Measurements from ENCODE around the gene ADAM10.

ADAM10 gene

DNA sequence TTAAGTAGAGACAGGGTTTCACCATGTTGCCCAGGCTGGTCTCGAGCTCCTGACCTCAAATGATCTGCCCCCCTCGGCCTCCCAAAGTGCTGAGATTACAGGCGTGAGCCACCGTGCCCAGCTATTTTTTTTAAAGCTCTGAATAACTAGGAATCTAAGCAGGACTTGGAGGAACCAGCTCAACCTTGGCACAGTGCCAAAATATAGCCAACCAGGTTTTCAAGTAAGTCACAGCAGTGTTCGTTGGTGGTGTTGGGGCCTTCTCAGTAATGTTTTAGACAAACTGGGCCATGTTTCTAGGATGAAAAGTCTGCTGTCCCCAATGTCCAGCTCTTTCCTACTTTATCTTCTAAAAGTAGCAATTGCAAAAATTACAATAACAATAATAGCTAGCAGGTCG lies 6.4 kb upstream of the ADAM10 start:
- DNase-seq (ENCODE audit: low read depth): no peak

DNA sequence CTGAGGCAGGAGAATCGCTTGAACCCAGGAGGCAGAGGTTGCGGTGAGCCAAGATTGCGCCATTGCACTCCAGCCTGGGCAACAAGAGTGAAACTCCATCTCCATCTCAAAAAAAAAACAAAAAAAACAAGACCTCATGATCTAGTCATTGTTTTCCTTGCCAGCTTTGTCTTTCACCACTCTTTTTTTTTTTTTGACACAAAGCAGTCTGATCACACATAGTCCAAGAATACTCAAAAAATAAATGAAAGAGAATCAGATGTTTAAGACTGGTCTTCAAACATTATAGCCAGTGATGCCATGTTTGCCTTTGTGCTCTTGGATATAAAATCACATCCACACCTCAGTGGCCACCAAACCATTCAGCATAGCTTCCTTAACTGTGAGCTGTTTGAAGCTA lies 5.8 kb upstream of the ADAM10 start:
- no peak for DNase-seq (ENCODE audit: low read depth)

DNA sequence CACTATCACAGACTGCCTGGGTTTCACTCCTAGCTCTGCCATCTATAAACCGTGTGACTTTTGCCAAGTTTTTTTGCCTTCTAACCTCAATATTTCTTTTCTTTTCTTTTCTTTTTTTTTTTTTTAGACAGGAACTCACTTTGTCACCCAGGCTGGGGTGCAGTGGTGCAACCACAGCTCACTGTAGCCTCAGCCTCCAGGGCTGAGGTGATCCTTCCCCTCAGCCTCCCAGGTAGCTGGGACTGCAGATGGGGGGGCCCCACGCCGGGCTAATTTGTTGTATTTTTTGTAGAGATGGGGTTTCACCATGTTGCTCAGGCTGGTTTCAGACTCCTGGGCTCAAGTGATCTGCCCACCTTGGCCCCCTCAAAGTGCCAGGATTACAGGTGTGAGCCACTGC lies 3.2 kb upstream of the ADAM10 start:
- no peak for DNase-seq (ENCODE audit: low read depth)

DNA sequence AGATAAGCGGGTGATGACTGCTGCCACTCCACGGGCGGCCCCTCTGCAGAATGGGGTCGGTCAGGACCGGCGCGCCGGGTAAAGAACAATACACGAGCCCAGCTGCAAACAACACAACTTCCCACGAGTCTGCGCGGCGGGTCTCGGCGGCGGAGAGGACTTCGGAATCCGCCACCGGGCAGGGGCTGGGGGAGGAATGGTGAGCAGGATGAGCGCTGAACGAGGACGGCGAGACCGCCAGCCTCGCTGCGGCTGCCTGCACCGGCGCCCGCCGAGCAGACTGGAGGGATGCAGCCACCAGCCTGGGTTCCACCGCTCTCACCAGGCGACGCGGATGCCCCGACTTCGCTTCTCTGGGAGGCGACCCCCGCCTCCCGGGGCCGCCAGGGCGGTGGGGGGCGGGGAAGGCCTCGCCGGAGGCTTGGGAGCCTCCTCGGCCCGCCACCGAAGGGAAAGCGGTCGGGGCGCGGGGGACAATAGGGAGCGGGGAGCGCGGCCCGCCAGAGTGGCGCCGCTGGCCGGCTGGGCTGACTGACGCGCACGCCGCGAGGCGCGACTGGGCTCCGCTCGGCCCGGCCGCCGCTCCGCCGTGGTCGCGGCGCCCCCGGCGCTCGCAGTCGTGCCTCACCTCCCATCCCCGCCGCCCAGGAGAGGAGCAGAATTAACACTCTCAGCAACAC lies 515 bp downstream of the ADAM10 start:
- no peak for DNase-seq (ENCODE audit: low read depth)

DNA sequence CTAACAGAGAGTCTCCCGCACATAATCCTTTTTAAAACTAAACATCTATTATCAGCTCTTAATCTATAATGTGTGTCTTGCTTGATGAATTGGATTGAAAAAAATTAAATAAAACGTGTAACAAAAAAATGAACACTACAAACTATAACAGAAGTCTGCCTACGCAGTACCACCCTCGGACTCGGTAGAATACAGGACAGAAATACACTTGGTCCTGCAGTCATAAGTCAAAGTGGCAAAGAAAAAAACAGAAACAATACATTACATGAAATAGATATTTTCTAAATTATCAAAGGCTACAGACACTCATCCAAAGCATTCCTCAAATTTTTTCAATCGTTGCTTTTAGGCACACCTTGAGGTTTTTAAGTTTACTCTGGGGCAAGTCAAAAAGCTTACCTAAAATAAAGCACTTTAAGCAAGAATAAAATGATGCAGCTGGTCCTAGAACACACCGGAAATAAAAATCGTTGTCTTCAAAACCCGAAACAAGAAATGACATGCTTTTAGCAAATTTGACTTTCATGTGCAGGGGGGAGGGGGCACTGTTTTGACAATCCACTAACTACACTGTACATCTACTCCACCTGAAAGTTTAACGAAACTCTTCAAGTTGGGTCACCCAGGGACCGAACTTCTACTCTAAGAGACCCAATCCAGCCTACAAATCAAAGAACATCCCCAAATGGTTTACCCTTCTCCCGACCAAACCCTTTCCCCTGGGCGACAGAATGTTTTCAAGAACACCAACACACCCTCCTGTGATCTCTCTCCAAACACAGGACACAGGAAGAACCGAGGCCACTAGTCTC lies 1.3 kb downstream of the ADAM10 start:
- no peak for DNase-seq (ENCODE audit: low read depth)

DNA sequence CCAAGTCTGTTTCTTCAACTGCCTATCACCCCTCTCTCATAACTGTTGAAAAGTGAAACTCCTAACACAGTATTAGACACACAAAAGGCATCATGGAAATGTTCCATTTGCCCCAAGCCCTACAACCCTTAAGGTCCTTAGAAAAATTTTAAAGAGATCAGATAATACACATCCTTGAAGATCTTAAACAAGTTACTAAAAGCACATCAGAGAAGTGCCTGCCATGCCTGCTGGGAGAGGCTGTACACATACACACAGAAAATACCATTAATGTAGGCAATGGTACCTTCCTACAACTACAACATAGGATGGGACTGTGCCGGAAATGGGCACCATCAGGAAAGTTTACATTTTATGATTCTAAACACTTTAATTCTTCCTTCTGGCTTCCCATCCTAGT lies 3.3 kb downstream of the ADAM10 start:
- no peak for DNase-seq (ENCODE audit: low read depth)

DNA sequence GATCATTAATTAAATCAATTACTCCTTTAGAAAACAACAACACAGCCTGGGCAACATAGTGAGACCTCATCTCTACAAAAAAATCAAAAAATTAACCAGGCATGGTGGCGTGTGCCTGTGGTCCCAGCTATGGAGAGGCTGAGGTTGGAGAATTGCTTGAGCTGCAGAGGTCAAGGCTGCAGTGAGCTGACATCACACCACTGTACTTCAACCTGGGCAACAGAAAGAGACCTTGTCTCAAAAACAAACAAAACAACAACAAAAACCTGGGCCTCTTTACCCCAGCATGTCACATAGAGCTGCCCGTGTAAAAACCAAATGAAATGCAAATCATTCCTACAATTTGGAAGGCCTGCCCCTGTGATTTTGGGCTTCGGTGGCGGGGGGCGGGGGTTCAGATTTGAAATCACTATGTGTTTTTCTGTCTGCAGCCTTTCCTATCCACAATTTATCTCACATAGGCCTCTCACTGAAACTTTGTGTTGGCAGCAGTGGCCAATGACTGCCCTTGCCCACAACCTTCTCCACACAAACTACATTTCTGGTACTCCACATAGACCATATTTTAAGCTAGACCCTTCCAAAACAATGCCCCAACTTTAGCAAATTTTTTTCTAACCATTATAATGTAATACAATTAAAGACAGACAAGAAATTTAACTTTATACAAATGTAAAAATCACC lies 6.5 kb downstream of the ADAM10 start:
- DNase-seq (ENCODE audit: low read depth): no peak

DNA sequence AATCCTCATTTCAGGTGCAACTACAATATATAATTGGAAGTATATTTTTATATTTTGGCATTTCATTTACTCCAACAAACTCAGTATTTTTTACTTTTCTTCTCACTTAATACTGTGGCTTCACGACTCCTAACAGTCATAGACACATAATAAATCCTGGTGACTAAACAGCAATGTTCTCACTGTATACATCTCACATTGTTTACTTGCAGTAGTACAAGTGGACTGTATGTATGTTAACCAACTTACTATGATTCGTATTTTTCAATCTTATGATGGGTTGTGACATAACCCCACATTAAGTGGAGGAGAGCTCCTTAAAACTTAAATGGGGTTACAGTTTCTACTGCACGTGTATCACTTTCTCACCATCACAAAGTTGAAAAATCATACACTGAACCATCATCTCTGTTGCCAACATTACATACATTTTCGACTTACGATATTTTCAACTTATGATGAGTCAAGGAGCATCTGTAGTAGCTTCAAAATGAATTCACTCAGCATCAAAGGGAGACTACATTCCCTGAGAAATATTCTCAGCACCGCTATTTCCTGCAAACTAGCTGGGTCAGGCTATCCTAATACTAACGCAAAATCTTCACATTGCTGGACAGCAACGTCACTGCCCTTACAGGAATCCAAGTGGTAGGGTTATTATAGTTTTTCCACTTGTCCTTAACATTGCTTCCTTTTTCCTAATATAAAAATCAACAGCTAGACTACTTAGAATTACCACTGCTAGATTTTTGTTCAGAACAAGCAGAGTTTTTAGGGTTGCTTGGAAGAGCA lies 7.3 kb downstream of the ADAM10 start:
- DNase-seq (ENCODE audit: low read depth): no peak

DNA sequence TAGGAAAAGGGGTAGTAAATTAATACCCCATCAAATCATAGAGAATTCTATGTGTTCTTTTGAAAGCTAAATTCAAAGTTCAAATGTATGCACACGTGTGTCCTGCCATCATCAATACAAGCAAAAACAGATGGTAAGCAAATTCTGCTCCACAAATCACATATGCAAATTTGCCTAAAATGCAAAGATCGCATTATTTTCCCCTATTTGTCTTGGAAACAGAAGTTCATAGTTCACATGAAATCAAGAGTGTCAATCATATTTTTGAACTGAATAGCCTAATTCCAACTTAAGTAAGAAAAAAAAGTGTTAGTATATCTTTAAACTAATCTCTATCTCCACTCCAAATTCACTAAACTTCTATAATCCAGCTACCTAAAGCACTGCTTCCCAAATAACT lies 8.5 kb downstream of the ADAM10 start:
- no peak for DNase-seq (ENCODE audit: low read depth)

DNA sequence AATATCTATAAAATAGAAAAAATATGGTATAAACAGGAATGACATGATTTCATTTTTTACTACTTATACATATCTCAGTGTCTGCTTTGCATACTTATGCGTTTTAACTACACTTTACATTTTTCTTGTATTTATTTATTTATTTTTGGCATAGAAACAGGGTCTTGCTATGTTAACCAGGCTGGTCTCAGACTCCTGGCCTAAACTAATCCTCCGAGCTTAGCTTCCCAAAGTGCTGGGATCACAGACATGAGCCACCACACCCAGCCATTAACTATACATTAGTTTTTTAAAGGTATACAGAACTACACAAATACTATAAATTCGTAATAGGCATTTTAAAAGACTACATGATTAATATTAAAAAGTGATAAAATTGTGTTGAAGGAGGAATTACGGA lies 9.1 kb downstream of the ADAM10 start:
- DNase-seq (ENCODE audit: low read depth): no peak

DNA sequence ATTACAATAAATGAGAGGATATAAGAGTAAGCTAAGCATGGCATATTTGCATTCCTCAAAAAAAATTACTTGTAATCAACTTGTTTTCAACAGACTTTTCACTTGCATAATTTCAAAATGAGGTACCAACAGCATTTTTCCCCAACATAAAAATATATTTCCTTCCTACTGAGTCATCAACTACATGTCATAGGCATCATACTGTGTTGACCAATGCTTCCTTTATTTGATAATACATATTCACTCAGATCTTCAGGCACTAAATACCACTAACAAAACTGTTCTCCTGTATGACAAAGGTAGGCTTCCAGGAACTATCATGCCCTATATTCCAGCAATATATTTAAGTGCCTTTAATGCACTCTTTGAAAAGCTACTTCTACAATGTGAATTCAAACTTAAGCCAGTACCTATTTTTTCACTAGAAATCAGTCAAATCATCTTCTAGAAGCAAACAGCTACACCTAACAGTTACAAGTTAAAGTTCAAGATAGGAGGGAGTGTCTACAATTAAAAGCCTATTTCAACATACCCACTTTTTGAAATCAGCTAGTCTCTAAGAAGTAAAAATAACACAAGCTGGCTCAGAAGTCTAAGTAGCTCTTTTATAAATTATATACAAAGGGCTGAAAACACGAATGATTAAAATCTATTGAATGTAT lies 11.3 kb downstream of the ADAM10 start:
- DNase-seq (ENCODE audit: low read depth): no peak

DNA sequence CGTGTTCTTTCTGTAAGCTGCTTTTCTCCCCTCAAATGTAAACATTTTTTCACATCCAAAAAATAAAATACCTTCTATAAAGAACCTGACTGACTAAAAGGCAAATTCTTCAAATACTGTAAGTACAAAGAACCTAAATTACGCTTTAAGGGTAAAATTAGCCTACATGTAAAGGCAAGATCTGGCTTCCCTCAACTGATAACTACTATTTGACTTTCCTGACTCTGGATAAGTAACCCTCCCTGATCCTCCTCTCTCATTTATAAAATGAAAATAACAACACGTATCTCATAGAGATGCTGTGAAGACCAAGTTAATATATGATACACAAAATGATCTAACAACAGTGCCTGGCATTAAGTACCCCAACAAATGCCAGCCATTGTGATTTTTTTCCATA lies 12.2 kb downstream of the ADAM10 start:
- DNase-seq (ENCODE audit: low read depth): no peak

DNA sequence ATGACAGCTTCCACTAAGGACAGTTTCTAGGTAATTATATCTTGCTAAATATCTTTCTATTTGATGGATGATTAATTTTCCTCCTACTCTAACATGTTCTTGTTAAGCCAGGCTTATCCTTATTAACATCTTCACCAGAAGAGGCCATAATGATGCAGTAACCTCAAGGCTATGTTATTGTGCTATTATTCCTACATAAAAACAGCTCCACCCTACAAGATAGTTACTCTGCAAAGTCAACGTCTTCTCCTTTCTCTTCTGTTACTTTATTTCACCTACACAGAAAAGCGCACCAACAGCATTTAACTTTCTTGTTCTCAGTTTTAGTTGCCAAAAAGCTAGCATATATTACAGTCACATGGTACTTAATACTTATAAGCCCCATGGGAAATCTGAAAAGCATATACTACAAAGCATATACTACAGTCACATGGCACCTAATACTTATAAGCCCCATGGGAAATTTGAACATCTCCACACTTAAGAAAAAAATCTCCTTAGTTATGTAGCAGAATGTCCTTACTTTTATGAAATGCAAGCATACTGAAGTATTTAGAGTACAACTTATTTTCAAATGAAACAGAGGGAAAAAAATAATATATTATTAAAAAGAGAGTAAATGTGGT lies 13.4 kb downstream of the ADAM10 start:
- DNase-seq (ENCODE audit: low read depth): no peak

DNA sequence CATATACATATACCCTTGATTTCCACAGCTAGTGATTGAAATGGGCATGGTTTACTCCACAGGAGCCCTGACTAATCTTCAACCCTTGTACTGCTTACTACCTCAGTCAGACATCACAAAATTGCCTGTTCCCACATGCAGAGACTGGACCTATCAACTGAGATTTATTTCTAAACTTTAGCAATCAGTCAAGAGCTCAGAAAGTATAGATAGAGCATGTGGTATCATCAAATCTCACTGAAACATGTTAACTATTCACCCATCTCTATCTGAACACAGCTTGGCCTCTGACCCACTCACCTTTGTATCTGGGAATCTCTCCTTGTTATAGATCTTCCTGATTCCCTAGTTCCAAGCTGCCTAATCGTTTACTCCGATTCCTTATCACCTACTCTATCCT lies 14.6 kb downstream of the ADAM10 start:
- no peak for DNase-seq (ENCODE audit: low read depth)

DNA sequence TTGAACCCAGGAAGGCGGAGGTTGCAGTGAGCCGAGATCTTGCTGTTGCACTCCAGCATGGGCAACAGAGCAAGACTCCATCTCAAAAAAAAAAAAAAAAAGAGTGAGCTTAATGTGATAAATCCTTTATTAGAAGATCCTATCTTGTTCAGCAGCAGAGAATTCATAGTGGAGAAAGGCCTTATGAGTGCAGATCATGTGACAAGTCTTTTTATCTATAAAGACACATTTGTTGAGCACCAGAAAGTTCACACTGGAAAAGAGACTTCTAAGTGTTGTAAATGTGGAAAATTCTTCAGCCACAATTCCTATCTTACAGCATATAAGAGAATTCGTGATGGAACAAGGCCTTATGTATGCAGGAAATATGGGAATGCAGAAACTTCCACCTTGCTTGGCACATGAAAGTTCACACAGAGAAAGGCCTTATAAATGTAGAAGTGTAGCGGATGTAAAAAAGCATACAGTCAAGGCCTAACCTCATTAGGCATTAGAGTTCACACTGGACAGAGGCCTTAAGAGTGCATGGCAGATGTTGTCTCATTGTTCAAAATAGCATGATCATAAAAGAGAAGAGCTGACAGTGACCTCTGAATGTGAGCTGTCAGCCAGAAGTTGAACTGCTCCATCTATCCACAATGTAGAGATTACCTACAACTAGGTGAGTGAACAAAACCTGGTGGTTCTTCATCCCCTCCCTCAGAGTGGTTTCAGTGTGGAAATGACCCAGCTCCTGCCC lies 16.7 kb downstream of the ADAM10 start:
- no peak for DNase-seq (ENCODE audit: low read depth)

DNA sequence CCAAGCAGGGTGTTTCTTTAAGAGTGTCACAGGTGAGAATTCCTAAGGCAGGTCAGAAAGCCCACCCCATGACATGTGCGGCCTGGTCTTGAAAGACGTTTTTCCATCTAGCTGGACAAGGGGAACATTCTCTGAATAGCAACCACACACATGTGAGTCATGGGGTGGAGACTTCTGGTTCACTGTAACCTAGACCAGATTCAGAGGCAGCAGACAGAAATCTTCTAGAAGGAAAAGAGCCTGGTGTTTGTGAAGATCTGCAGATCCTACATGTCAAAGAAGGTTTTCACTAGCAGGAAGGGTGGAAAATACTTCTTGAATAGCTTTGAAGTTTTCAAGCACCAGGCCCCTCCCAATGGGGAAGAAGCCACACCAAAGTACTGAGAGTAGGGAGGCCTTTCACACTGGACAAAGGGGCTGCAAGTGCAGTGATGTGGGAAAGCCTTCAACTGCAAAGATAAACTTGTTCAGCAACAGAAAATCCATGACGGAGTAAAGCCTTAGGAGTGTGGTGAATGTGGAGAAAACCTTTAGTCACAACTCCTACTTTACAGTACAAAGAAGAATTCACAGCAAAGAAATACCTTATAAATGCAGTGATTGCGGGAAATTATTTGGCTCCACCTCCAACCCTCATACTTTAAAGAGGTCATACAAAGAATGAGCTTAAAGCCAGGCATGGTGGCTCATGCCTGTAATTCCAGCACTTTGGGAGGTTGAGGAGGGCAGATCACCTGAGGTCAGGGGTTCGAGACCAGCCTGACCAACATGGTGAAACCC lies 17.6 kb downstream of the ADAM10 start:
- no peak for DNase-seq (ENCODE audit: low read depth)

DNA sequence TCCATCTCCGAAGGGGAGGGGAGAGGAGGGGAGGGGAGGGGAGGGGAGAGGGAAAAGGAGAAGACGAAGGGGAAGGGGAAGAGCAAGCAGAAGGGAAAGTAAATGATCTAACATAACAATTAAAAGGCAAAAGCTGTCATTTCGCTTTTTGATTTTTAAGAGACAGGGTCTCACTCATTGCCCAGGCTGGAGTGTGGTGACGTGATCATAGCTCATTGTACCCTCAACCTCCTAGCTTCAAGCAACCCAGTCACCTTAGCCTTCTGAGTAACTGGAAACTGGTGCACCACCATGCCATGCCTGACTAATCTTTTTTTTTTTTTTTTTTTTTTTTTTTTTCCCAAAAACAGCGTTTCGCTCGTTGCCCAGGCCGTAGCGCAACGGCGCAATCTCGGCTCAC lies 22.6 kb downstream of the ADAM10 start:
- DNase-seq (ENCODE audit: low read depth): no peak

DNA sequence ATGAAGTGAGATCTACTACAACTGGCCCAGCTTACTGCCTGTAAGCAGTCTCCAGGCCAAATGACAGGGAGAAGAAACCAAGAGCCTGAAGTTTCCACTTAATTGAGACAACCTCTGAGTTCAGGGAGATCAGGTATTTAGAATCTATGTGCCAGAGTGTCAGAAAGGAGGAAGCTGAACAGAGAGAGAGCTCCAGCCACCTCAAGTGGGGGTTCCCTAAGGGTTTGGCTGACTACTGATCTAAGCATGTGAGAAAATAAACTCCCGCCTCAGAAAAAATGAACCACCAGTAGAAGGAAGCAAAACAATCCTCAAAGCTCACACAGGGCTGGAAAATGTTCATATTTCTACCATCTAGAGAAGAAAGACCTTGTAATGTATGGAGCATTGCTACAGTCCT lies 25.0 kb downstream of the ADAM10 start:
- no peak for DNase-seq (ENCODE audit: low read depth)

DNA sequence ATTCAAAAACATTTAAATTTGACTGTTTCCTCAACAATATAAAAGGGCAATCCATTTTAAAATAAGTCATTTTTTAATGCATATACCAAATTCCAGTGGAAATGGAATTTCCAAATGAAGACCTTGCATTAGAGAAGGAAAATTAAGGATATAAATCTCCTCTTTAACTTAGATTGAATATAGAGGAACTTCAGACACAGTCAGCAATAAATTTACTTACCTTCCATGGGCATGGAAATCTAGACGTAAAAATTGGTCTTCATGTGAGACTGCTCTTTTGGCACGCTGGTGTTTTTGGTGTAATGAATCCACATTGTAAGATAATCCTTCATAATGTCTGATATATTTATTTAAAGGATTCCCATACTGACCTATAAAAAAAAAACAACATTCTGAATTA lies 32.1 kb downstream of the ADAM10 start:
- no peak for DNase-seq (ENCODE audit: low read depth)

DNA sequence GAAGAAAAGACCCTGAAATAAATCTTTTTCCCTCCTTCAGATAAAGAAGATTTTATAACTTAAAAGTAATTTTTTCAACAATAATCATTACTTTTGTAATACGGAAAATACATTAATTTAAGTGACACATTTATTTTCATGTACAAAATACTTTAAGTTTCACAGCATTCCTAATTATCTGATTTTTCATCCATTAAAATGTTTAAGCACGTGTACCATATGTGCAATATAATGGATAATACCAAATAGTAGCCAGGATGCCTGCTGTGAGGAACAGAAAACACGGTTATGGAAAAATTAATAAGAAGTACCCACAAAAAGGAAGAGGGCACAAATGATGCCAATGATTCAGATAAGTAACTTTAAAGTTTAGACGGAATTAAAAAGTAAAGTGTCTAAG lies 33.5 kb downstream of the ADAM10 start:
- DNase-seq (ENCODE audit: low read depth): no peak

All from stimulated activated CD8-positive, alpha-beta memory T cell treated with anti-CD3 and anti-CD28 coated beads, Interleukin-4, amount 100 ng/mL, for 24 hours (primary cell).